ENCODE data around the gene ZDHHC17. TPM values are rescaled to one million over a fixed set of nuclear protein-coding genes. Genes with fewer than 3 reads are reported as not detected.
"Not testable (repeated sequence)": the region's sequence is repeated elsewhere in the genome, so short reads cannot be mapped to it uniquely, and the experiment has no call there.

Gene ZDHHC17
- total RNA-seq, 2 donors from 2014 or later, result 14.5 to 17.2 TPM

GRCh38 chr12:76777765-76778216 is 13.9 kb downstream of the ZDHHC17 start:
- TF ChIP-seq, protein P1, sequence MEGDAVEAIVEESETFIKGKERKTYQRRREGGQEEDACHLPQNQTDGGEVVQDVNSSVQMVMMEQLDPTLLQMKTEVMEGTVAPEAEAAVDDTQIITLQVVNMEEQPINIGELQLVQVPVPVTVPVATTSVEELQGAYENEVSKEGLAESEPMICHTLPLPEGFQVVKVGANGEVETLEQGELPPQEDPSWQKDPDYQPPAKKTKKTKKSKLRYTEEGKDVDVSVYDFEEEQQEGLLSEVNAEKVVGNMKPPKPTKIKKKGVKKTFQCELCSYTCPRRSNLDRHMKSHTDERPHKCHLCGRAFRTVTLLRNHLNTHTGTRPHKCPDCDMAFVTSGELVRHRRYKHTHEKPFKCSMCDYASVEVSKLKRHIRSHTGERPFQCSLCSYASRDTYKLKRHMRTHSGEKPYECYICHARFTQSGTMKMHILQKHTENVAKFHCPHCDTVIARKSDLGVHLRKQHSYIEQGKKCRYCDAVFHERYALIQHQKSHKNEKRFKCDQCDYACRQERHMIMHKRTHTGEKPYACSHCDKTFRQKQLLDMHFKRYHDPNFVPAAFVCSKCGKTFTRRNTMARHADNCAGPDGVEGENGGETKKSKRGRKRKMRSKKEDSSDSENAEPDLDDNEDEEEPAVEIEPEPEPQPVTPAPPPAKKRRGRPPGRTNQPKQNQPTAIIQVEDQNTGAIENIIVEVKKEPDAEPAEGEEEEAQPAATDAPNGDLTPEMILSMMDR (IDR thresholded peaks at IDR 0.05), result no peak

GRCh38 chr12:76778364-76778763 is 14.4 kb downstream of the ZDHHC17 start:
- DNase-seq (ENCODE audit: low spot score), result no peak
- no peak overlapping the region for H3K27ac ChIP-seq
- H3K4me1 ChIP-seq, result peaks cover 0 to 39% of the 10 kb centered on the region in 2 donors
- H3K9me3 ChIP-seq, result no peaks in the 10 kb centered on the region
- no peak overlapping the region for H3K4me3 ChIP-seq
- H3K27me3 ChIP-seq, result no peaks in the 10 kb centered on the region
- no peaks in the 10 kb centered on the region for H3K36me3 ChIP-seq
- TF ChIP-seq, protein P1 (IDR thresholded peaks at IDR 0.05), result no peak

More at GRCh38 chr12:76777765-76778216, 13.9 kb downstream of the ZDHHC17 start:
- Histone ChIP-seq H3K27ac (no peak overlapping the region), H3K36me3 (no peaks in the 10 kb centered on the region), H3K9me3 (no peaks in the 10 kb centered on the region), H3K27me3 (no peaks in the 10 kb centered on the region), H3K4me1 (peaks cover 0 to 35% of the 10 kb centered on the region in 2 donors), H3K4me3 (no peak overlapping the region)
- no peak for DNase-seq (ENCODE audit: low spot score)

GRCh38 chr12:76779310-76779709 is 15.4 kb downstream of the ZDHHC17 start:
- not testable (repeated sequence) for H3K36me3 ChIP-seq; H3K4me3 ChIP-seq; H3K27me3 ChIP-seq; DNase-seq (ENCODE audit: low spot score); H3K27ac ChIP-seq; H3K9me3 ChIP-seq
- peaks cover 0 to 43% of the 10 kb centered on the region in 2 donors for H3K4me1 ChIP-seq

DNA sequence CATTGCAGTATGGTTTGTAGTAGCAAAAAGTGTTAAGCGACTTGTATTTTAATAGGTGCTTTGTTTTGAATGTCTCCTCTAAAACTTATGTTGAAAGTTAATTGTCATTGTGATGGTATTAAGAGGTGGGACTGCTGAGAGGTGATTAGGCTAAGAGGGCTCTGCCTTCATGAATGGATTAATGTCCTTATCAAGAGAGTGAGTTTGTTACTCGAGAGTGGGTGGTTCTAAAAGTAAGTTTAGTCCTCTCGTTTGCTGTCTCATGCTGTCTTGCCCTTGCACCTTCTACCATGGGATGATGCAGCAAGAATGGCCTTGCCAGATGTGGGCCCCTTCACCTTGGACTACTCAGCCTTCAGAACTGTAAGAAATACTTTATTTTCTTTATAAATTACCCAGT is 17.4 kb downstream of the ZDHHC17 start:
- TF ChIP-seq, protein P1 (IDR thresholded peaks at IDR 0.05), result no peak
- Histone ChIP-seq H3K36me3 (no peaks in the 10 kb centered on the region), H3K27me3 (no peaks in the 10 kb centered on the region), H3K27ac (no peak overlapping the region), H3K9me3 (no peaks in the 10 kb centered on the region), H3K4me1 (peaks cover 0 to 59% of the 10 kb centered on the region in 2 donors), H3K4me3 (no peak overlapping the region)
- DNase-seq (ENCODE audit: low spot score), result no peak

DNA sequence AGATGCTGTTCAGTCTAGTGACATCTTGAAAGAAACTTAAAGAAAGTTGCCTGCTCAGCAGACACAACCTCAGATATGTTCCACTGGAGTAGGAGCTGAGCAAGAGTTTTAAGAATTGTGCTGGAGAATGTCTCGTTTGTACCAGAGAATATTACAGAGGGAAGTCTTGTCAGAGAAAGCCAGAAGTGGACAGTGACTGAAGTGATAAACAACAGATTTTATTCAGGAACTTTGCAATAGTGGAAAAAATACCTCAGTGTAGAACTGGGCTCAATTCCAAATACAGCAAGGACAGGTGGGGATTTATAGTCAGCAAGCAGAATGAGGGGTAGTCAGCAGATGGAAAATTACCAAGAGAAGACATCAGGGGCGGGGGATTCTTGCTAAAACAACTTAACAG is 18.6 kb downstream of the ZDHHC17 start:
- DNase-seq (ENCODE audit: low spot score), result no peak
- no peak overlapping the region for H3K27ac ChIP-seq
- H3K4me1 ChIP-seq, result peaks cover 0 to 59% of the 10 kb centered on the region in 2 donors
- H3K36me3 ChIP-seq, result no peaks in the 10 kb centered on the region
- no peaks in the 10 kb centered on the region for H3K27me3 ChIP-seq
- no peaks in the 10 kb centered on the region for H3K9me3 ChIP-seq
- H3K4me3 ChIP-seq, result no peak overlapping the region
- TF ChIP-seq, protein P1 (IDR thresholded peaks at IDR 0.05), result no peak

- Histone ChIP-seq H3K36me3 (no peaks in the 10 kb centered on the region), H3K4me3 (no peak overlapping the region), H3K9me3 (no peaks in the 10 kb centered on the region), H3K4me1 (peaks cover 0 to 51% of the 10 kb centered on the region in 2 donors), H3K27ac (peak overlapping the region; percentile 17 to 23), H3K27me3 (no peaks in the 10 kb centered on the region)
- TF ChIP-seq, protein P1 (IDR thresholded peaks at IDR 0.05), result no peak
- no peak for DNase-seq (ENCODE audit: low spot score)
Observed at GRCh38 chr12:76784600-76785051, 20.7 kb downstream of the ZDHHC17 start.
